GM21360 (cell line): Measurements from ENCODE around the gene RAPH1.

Source experiments
- ATAC-seq: cut with Tn5 transposase; IDR thresholded peaks from one replicate; pipeline ENCODE4 v1.9.1; 2021; ENCODE audit warnings: mild to moderate bottlenecking, moderate library complexity; ENCODE audit not compliant: unreplicated experiment

RAPH1 gene

GRCh38 chr2:203535078-203535783 is at the start of gene RAPH1:
Gene RAPH1, minus strand, starts transcription at chr2:203535301. Its CDS starts 39,948 bp downstream, at chr2:203495353.
- peak; percentile 85 for ATAC-seq

DNA sequence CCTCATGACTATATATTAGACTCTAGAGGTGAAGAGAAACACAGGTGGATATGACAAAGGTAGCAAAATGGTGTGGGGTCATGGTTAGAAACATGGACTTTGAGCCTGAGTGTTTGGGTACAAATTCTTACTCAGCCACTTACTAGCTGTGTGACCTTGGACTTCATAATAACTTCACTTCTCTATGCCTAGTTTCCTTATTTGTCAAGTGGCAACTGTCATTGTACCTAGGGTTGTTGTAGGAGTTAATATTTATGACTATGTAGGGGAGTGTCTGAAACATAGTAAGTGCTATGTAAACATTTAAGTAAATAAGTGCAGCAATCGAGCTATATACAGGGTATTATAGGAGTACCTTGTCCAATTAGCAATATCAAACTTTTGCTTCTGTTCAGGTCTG is 49.7 kb upstream of the RAPH1 start:
- ATAC-seq, result no peak

GRCh38 chr2:203583701-203584100 is 48.6 kb upstream of the RAPH1 start:
- ATAC-seq, result peak; percentile 46

- ATAC-seq, result no peak
These were observed 48.1 kb upstream of the RAPH1 start for GRCh38 chr2:203583084-203583695.

DNA sequence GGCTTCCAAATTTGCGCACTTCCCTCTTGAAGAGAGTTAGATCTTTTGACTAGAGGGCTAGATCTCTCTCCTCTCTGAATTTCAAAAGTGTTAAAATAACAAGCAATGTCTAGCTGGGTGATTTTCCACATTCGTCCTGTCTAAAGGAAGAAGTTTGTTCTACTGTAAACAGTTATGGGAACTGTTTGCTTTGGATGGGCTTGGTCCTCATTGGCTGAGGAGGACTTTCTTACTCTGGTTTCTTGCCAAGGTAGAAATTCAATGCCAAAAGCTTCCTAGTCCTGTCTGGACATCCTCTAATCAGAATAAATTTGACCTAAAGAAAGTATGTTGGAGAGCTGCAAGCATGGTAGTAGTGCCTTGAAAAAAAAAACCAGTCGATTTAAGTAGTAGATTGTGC is 47.4 kb upstream of the RAPH1 start:
- no peak for ATAC-seq

DNA sequence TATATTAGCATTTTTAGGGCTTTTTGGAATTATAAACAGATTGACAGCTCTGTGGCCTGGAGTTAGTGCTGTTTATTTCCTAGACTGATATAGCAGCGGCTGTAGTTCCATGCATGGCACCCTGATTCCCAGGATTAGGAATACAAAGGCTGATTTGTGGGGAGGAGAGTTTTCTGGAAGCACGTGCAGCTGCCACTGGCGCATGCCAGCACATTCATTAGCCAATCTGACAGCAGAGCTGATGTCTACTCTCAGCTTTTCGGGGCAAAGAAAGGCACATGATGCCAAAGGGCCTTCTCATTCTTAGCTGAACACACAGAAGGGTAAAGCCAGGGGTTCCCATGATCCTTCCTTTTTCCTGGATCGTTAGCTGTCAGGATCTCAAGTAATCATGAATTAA is 45.7 kb upstream of the RAPH1 start:
- no peak for ATAC-seq

DNA sequence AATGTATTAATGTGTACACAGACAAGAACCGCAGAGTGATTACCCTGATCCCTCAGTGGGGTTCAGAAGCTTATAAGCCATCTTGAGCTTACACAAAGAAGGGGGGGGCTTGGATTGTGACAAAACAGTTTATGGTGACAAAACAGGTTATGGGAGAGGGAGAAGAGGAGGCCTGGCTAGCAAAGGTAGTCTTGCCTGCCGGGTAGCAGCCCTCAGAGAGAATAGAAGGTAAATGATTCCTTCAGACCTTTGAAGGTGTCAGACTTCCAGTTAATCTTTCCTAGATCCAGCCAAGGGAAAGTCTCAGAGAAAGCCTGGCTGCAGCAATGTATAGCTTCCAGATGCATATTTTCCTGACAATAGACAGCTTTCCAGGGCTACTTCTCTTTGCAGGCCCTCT is 44.6 kb upstream of the RAPH1 start:
- ATAC-seq, result no peak

- peak; percentile 94 for ATAC-seq
These were observed 43.9 kb upstream of the RAPH1 start for GRCh38 chr2:203578759-203579643.

GRCh38 chr2:203574824-203575223 is 39.7 kb upstream of the RAPH1 start:
- no peak for ATAC-seq

GRCh38 chr2:203572316-203572715 is 37.2 kb upstream of the RAPH1 start:
- ATAC-seq, result no peak

DNA sequence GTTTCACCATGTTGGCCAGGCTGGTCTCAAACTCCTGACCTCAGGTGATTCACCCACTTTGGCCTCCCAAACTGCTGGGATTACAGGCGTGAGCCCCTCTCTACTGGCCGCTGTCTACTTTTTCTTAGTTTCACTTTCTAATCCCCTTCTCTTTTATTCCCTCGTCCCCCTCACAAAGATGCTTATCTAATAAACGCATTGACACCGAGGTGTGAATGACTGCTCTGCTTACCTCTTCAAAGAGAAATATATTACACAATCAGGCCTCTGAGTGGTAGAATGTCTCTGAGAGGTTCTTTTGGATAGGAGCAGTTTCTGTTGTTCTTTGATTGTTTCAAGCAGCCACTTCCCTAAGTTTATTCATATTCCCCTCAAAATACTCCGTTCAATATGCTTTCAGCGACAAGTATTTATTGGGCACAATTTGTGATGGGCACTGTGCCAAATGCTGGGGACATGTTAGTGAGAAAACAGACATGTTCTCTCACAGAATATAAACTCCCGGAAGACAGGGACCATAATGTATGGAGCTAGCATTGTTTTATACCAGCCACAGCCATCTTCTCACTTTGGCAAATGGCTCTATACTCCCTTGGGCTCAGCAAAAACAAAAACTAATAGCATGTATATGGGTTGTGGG is 34.7 kb upstream of the RAPH1 start:
- ATAC-seq, result no peak

DNA sequence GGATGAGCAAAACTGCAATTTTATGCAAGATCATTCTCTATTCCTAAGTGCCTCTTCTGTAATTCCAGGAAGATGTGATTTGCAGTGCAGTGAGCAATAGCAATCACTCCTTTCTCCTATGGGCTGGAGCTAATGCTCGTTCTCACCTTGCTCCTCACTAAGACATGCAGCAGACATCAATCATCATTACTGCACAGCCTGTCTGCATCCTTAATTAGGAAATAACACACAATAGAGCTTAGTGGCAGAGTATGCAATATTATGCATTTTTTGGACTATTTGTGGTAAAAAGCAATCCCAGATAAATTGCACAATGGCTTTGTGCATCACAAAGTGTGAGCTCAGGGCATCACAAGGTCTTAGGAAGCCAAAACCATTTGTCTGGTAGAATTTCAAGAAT is 32.6 kb upstream of the RAPH1 start:
- ATAC-seq, result no peak

GRCh38 chr2:203566161-203566560 is 31.1 kb upstream of the RAPH1 start:
- ATAC-seq, result no peak

GRCh38 chr2:203565076-203565475 is 30.0 kb upstream of the RAPH1 start:
- ATAC-seq, result no peak

DNA sequence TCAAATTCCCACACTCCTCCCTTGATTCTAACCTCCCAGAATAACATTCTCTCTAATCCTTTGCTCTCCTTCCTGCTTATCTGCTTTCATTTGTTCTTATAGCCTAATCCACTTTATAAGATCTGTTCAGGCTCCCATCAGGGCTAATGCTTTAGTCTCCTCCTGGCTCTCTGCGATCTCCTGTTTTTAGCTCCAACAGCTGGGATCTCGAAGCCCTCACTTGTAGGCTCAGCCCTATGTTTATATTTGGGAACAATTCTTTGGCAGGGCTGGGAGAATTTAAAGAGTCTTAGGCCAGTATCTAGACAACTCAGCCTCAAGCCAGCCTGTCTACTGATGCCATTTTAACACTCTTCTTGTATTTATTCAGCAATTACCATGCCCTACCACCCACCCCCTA is 27.2 kb upstream of the RAPH1 start:
- no peak for ATAC-seq

DNA sequence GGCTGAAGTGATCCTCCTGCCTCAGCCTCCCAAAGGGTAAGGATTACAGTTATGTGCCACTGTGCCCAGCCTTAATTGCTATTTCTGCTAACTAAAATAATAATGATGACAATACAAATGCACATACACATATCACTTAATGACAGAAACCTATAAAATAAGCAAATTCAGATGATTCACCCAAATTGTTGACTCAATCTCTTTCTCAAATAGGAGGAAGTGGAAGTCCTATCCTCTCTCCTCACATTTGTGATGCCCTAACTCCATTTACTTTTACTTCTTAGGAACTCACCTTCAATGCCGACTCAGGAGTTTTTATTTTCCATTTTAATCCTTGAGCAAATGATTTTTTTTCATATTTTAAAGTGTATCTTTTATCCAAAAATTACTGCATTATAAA is 24.5 kb upstream of the RAPH1 start:
- no peak for ATAC-seq

DNA sequence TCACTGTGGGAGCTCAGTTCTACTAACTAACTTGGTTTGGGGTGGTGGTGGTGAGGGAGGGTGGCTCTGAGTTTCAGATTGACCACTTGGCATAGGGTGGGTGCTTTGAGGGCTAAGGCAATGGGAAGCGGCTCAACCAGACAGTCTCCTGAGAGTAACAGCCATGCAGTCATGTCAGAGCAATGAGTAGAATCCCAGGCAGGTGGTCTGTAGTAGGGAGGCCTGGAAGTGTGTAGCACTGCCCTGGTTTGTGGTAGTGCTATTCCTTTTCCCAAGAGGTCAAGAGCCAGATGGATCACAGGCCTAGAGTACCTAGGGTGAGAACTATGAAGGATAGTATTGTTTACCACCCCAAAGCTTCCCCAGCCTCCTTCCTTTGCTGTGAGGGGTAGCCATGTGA is 18.7 kb upstream of the RAPH1 start:
- no peak for ATAC-seq

- ATAC-seq, result no peak
These were observed 16.7 kb upstream of the RAPH1 start for GRCh38 chr2:203551778-203552177.

GRCh38 chr2:203550266-203550665 is 15.2 kb upstream of the RAPH1 start:
- no peak for ATAC-seq

DNA sequence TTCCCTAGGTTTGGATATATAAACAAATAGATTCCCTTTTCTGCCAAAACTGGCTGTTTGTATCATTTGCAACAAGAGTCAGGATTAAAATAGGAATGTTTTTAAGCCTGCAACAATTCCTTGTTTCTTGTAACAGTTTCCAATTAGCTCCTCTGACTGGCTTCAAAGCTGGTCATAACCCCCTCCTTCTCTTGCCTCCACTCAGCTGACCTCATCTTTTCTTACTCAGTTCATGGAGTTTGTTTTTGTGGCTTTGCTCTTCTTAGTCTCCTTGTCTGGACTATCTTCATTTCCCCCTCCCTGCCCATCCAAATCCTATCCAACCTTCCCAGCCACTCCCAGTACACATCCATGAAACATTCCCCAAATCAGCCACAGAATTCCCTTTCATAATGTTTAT is 14.3 kb upstream of the RAPH1 start:
- no peak for ATAC-seq

- no peak for ATAC-seq
These were observed 13.8 kb upstream of the RAPH1 start for GRCh38 chr2:203548887-203549286.
